G401 (cell line): ENCODE results near the gene TGFA. TPM values are rescaled to one million over a fixed set of nuclear protein-coding genes. Genes with fewer than 3 reads are reported as not detected.

Source experiments
- DNase-seq: peaks from one replicate; pipeline ENCODE4 v3.0.0-alpha.2; 2015; ENCODE audit warnings: low spot score
- in situ Hi-C: cut with HindIII; loops from 2 replicates; pipeline ENCODE4 v1.10.0; 2016; ENCODE audit warnings: low sequenced_read_pairs, mixed read lengths
- total RNA-seq: library from RNA; depleted of rRNA; stranded (reverse); fragments of >200 nt; shearing (Covaris generic); gene quantifications from 2 replicates; pipeline ENCODE4 v1.2.3, GENCODE V29; 2014

Gene TGFA
- total RNA-seq, 1 experiment from 2014 or later, result not detected

DNA sequence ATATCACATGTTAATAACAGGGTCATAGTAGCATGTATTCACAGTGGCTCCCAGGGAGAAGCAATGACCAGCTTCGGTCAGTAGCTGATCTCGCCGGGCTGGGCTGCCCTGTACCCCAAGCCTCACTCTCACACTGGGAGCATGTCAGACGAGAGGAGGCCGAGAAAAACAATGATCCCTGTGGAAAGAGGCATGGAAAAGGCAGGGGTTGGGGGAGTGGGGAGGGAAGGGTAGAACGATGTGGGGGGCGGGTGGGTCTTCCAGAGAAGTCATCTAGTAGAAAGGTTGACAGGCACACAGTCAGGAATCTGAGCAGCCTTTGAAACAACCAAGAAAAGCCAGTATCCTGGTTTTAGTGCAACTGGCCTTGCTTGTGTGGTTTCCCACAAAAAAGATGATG lies 25.4 kb downstream of the TGFA start:
- in situ Hi-C loops, result no loop called here
- no peak for DNase-seq

DNA sequence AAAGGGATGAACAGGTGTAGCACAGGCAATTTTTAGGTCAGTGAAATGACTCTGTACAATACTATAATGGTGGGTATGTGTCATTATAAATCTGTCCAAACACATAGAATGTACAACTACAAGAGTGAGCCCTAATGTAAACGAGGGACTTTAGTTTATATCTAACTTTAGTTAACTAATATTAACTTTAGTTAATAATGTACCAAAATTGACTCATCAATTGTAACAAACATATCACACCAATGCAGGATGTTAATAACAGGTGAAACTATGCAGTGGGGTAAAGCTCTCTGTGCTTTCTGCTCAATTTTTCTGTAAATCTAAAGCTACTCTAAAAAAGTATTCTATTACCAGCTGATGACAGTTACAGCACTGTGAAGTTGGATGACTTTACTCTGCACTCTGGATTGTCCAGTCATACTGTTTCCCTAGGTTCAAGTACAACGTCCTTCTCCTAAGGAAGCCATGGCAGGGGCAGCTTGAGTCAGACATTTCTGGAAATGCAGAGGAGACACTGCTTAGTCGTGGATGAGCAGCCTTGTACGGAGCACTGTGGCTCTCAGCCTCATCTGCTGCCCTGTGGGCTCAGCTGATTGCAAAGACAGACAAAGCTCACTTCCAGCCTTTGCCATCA lies 26.1 kb downstream of the TGFA start:
- DNase-seq, result no peak
- in situ Hi-C loops, result no loop called here

DNA sequence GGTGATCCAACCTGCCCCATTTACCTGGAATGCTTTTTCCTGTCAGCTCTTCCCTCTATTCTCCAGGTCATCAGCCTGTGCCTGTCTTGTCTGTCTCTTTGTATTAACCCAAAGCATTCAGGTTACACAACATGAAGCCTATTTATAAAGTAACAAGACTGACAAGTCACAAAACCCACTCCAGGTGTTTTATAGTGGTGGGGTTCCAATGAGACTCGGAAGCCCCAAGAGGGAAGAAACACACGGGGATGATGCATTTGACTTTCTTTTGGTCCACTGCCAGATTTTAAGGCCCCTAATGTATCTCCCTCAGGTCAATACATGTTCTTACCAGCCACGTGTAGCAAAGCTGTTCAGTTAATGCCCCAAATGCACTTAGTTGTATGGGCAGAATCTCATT lies 27.5 kb downstream of the TGFA start:
- no peak for DNase-seq
- in situ Hi-C loops, result no loop called here

DNA sequence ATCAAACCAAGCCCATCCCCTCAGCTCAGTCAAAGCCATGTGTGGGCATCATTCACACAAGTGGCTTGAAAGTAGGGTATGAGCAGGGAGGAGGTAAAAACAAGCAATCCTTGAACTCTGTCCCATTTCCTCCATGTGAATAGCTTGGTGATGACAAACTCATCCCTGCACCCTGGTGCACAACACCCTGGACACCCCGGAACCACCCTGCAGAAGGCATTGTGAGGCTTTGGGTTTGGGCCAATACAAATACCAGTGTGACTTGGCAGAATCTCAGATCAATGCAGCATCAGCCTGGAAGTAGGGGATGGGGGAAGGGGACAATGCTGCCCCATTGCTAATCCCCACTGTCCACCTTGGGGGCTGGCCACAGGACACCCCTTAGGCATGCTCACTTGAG lies 28.6 kb downstream of the TGFA start:
- in situ Hi-C loops, result no loop called here
- no peak for DNase-seq

DNA sequence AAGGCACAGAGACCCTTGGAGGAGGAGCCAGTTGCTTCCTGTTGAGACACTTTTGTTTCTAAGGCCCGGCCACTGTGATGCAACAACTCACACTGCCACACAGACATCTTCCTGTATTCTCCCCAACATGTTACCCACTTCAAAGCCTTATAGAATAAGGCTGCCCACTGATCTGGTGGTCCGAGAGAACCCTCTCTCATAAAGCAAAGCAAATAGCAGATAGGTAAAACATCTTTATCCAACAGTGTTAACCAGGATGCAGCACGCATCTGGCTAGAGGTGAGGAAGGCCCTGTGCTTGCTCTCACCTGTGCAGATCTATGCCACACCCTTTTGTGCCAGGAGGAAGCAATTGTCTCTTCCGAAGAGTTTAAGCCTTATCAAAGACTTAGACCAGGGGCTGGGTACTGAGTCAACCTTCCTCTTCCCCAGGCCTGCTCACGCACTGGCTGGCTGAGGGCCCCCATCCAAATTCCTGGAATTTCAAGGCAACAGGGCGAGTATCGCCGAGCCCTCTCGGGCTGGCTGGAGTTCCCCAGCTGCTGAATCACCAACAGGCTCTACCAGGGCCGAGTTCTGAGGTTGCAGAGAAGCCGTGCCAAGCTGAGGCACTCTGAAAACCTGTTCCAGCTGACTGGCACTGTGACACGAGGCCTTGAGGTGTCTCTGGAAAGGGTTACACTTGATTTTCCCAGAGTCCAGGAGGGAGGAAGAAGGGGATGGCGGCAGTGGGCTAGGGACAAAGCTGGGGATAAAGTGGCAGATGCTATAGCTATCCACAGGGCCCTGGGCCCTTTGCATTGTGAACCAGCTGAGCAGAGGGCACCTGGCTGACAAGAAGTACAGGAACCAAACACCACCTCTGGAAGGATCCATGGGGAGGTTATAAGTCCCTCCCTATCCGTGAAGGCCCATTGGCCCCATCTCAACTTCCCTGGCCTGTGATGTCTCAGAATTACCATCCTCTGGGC lies 29.3 kb downstream of the TGFA start:
- in situ Hi-C loops, result no loop called here

DNA sequence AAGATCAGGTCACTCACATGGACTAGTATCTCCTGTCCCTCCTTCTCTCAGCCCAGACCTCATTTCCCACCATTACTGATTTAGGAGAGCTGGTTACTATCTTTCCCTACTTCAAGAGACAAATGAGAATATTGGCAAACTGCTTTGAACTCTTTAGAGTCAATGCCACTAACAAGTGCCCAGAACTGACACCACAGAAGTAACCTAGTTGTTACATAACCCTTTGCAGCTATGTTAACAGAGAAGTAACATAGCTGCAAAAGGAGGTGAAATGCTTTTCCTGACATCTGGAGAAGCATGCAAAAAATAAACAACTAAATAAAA lies 30.0 kb downstream of the TGFA start:
- in situ Hi-C loops, result no loop called here
- DNase-seq, result no peak

More for the DNA sequence above, 29.3 kb downstream of the TGFA start:
- no peak for DNase-seq

DNA sequence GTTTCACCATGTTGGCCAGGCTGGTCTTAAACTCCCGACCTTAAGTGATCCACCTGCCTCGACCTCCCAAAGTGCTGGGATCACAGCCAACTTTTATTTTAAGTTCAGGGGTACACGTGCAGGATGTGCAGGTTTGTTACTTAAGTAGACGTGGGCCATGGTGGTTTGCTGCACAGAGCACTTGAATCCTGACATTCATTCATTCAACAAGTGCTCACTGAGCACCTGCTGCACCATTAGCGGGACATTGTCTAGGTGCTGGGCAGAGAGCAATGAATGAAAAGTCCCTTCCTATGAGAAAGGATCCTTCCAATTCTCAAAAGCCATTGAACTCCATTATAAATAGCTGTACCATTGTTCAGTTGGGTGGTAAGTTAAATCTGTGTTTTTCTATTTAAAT lies 31.0 kb downstream of the TGFA start:
- in situ Hi-C loops, result no loop called here
- no peak for DNase-seq

DNA sequence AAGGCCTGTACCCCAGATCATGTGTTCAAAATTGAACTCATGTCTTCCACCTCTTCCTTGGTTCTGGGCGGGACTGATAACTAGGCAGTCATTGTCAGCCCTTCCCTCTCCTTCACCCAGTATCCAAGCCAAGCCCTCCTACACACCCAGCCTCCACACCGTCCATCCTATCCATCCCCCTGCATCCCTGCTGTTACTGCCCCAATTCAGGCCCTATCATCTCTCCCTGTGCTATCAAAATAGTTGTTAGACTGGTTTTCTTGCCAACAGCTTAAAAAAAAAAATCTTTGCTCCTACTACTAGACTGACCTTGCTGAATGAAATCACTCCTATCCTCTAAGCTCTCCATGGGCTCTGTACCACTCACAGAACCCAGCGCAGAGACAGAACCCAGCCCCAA lies 32.8 kb downstream of the TGFA start:
- in situ Hi-C loops, result no loop called here
- no peak for DNase-seq

DNA sequence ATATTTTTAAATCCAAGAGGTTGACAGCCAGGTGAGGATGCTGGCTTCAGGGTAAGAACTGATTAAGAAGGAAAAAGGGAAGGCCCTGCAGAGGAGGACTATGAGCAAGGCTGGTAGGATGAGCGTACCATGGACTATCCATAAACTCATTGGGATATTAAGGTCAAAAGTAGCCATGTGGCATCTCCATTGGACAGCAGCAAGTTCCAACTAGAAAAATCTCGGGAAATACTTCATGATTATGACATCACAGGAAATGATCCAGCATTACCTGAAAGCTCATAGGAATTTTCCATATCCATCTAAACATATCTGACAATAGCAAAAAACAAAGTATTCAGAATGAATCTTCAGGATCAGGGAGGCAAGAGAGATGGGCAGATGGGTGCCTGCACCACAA lies 34.2 kb downstream of the TGFA start:
- in situ Hi-C loops, result no loop called here
- DNase-seq, result no peak

DNA sequence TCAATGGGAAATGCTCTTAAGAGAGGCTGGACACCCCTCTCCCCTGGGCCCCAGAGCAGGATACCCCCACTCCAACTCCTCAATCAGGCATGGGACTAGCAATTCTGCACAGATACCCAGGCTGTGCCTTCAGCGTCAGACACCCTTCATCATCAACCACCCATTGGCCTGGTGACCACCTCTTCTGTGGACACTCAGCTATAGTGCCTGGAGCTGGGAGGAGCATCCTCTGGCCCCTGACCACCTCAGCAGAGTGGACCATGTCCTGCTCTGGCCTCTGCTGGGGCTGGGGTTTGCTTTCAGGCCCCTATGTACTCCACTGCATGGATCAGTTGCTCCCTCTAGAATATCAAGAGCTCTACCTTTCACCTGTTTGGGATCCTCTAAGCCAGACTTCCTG lies 35.1 kb downstream of the TGFA start:
- no peak for DNase-seq
- in situ Hi-C loops, result no loop called here

DNA sequence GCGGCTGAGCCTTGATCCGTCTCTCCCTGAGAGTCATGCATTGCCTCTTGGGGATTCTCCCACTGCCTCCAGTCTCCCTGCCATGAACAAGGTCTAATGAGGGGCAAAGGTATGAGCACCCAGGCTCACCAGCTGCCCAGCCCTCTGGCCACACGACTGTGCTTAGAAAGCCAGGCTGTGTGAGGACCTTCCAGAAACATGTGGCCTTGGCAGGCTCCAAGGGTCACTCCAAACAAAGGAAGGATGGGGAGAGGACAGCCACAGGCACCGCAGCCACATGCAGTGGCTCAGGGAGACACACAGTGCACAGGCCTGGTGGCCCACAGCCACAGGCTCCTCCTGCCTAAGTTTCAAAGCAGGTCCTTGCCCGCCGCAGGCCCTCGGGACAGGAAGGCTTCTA lies 35.8 kb downstream of the TGFA start:
- no peak for DNase-seq
- in situ Hi-C loops, result no loop called here

DNA sequence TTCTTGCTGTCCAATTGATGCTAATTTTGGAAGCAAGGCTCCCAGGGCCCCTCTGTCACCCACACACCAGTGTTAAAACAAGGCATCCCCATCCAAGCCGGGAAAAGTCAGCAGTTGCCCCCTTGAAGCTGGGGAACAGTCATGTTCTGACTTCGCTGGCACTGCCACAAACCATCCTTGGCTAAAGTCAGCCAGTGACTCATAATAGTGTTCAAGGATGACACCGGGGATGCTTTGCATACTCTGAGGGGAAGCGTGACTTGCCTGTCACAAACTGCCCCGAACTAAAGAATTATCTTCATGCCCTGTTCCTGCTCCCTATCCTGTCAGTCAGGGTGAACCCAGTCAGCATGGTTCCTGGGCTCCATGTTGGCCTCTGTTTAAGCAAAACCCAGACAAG lies 37.0 kb downstream of the TGFA start:
- in situ Hi-C loops, result no loop called here
- peak; percentile 11 for DNase-seq

DNA sequence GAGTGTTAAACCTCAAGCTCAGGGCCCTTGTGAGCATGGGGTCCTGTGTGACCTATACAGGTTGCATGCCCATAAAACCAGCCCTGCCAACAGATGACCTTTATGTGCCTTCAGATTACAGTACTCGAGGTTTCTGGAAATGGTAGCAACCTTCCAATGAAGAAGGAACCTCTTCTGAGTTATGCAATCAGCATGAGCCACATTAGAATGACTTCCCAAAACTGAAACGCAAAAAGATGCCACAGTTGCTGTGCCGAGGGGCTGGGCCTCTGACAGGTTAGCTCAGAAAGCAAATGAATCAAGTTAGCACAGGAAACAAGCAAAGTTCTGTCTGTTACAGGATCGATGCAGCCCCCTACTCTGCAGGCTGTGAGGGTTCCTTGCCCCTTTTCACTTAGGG lies 37.7 kb downstream of the TGFA start:
- DNase-seq, result no peak

DNA sequence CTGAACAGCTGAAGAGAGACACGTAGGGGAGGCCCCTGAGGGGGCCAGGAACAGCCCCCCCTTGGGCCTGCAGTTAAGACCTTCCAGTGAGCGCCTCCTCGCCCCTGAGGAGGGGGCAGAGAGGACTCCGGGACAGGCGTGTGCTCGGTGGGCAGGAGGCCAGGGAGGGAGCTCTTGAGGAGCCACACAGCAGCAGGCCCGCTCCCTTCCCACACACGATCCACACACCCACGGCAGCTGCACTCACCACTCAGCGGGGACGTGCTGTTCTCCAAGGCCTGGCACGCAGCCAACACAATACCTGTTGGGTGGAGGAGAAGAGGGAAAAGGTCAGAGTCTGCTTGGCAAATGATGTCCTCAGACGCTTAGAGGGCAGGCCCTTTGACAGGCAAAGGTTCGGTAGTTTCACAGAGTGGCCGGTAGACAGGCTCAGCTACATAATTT lies 39.0 kb downstream of the TGFA start:
- in situ Hi-C loops, result no loop called here

More for the DNA sequence above, 37.7 kb downstream of the TGFA start:
- in situ Hi-C loops, result no loop called here

DNA sequence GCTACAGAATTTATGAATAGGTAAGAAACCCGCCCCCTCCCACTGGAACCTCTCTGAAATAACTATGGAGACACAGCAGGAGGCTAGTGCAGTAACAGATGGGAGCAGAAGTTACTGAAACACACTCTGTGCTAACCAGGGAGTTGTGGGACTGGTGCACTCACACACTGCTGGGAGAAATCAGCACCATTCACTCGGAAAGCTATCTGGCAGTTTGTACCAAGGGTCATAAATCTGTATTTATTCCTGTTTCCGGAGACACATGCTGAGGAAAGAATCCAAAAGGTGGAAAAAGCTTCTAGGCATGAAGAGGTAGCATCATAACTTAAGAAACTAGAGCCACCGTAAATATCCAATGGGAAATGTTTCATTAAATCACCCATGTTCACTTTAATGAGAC lies 39.9 kb downstream of the TGFA start:
- DNase-seq, result peak; percentile 22
- in situ Hi-C loops, result no loop called here

More for the DNA sequence above, 39.0 kb downstream of the TGFA start:
- peak; percentile 40 for DNase-seq

DNA sequence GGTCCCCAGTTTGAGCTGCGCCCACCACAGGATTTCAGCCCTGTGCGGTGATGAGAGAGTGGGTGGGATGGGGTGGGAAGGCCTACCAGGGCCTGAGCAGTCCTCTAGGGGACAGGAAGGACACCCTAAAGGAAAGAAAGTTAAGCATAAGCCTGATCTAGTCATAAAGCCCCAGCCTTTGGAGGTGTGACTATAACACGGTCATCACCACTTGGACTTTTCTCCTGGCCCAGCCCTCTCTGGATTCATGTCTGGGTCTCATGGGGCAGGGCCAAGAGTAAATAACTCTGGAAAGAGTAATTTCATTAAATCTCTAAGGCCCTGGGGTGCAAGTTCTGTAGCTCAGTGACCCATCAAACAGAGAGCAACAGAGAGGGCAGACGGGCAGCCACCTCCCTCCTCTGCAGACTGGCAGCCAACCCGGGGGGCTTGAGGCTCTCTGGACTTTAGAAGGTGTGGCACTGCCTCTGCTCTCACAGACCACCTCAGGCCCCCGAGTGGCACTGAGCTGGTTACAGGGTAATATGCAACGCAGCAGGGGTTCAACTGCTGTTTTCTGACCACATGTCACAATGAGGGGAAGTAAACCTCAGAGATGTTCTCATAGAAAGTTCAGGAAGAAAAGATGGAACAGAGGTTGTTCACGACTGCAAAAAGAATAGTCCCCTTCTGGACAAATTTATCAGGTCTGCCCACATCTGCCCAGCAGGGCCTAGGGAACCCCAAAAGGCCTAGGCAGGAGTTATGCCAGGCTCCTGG lies 41.5 kb downstream of the TGFA start:
- in situ Hi-C loops, result no loop called here
- DNase-seq, result no peak

DNA sequence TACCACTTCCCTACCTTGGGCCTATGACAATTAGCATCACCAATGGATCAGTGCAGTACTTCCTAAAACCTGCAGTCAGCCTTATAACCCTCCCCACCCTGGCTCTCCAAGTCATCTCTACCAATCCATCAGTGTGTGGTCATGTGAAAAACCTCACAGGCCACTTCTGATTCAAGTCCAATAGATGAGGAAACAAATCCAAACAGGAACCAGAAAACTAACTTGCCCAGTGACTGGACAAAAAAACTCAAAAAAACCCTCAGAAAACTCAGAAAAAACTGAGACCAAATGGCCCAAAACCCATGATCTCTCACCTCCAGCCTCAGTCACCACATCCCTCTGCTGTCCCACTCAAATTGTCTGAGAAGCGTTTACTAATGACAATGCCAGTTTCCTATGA lies 43.3 kb downstream of the TGFA start:
- no peak for DNase-seq
- in situ Hi-C loops, result no loop called here

DNA sequence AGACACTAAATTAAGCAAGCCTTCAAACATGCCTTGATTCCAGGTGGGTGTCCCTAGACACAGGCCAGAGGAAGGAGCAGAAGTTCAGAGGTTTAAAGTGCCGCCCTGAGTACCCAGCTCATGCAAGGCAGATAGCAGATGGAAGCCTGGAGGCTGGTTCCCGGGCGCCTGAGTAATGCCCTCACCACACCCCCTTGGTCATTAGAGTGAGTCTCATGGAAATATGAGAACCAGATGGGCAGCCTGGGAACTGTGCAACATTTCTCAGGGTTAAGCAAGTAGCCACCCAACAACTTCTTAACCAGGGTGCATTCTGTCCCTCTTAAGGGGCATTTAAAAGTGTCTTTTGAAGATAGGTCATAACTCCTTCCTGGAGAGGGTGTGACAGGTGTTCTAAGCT lies 44.1 kb downstream of the TGFA start:
- no peak for DNase-seq
- in situ Hi-C loops, result no loop called here

DNA sequence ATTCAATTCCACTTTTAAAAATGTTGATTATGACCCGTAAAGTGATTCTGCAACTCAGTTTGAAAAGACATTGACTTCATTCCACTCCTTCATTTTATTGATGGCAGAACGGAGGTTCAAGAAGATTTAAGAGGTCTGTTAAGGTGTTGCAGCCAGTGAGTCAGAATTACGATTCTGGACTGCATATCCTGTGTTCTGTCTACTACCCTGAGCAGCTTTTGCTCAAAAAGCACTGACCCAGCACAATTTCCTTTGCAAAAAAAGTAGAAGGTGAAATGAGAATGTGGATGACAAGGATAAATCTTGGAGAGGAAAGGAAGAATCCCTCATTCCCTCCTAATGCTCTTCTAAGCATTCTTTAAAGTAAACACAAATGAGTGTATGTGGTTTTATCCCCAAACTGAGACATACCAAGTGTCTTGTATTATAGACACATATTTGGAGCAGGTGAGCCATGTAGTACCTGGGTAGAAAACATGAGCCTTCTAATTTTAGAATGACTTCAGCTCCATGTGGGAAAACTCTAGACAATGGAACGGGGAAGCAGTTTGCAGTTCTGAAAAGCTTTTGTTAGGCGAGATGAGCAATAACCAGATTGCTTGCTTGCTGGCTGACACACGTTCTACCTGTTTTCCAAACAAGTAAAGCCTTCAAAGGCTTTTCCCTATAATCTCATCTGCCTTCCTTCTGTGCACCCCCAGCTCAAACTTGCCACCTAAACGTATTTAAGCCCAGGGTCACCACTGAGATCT lies 44.7 kb downstream of the TGFA start:
- DNase-seq, result no peak
- in situ Hi-C loops, result no loop called here
